Measurements from ENCODE around the gene KRT39. TPM values are rescaled to one million over a fixed set of nuclear protein-coding genes. Genes with fewer than 3 reads are reported as not detected.

KRT39 gene
- total RNA-seq, 1 experiment from 2014 or later = not detected

GRCh38 chr17:40963838-40964237 is 2.9 kb downstream of the KRT39 start:
- BruUV-seq (replicated peaks) = no TSS peak
- Mint-ChIP-seq H3K27ac (ENCODE audit: unreplicated experiment) (peak overlapping the region; percentile 14), H3K4me1 (ENCODE audit: low read depth, unreplicated experiment) (peaks cover 58% of the 10 kb centered on the region), H3K9me3 (ENCODE audit: low read depth, unreplicated experiment) (peaks cover 3% of the 10 kb centered on the region), H3K4me3 (ENCODE audit: low read depth, unreplicated experiment) (no peak overlapping the region), H3K36me3 (ENCODE audit: insufficient read depth, unreplicated experiment) (peaks cover 6% of the 10 kb centered on the region), H3K27me3 (ENCODE audit: unreplicated experiment) (no peaks in the 10 kb centered on the region)
- intact Hi-C loops (cut with micrococcal nuclease; ENCODE audit: unreplicated experiment) = no loop called here
- TF ChIP-seq CTCF (IDR thresholded peaks at IDR 0.05; ENCODE audit: unreplicated experiment) = peak; percentile 85
- no peak for DNase-seq
- CTCF ChIA-PET = interaction anchor here (1.8 kb wide), 1 partner anchor 11 kb away, joined by 5 read pairs; no protein-coding TSS in a partner anchor

GRCh38 chr17:40962059-40962561 is 4.6 kb downstream of the KRT39 start:
- no peak for TF ChIP-seq CTCF (IDR thresholded peaks at IDR 0.05; ENCODE audit: unreplicated experiment)
- Mint-ChIP-seq H3K27ac (ENCODE audit: unreplicated experiment) (peak overlapping the region; percentile 41), H3K4me3 (ENCODE audit: low read depth, unreplicated experiment) (no peak overlapping the region), H3K36me3 (ENCODE audit: insufficient read depth, unreplicated experiment) (peaks cover 17% of the 10 kb centered on the region), H3K27me3 (ENCODE audit: unreplicated experiment) (no peaks in the 10 kb centered on the region), H3K9me3 (ENCODE audit: low read depth, unreplicated experiment) (peaks cover 3% of the 10 kb centered on the region), H3K4me1 (ENCODE audit: low read depth, unreplicated experiment) (peaks cover 75% of the 10 kb centered on the region)
- DNase-seq = no peak
- intact Hi-C loops (cut with micrococcal nuclease; ENCODE audit: unreplicated experiment) = no loop called here
- CTCF ChIA-PET = interaction anchor here (0.7 to 1.6 kb wide), 10 partner anchors 10 to 179 kb away, joined by 3 to 8 read pairs (median 4); partner anchors contain the start of genes KRT23, KRTAP1-1, KRTAP3-1 and KRTAP4-6
- BruUV-seq (replicated peaks) = no TSS peak

GRCh38 chr17:40961591-40961990 is 5.2 kb downstream of the KRT39 start:
- TF ChIP-seq CTCF (IDR thresholded peaks at IDR 0.05; ENCODE audit: unreplicated experiment) = no peak
- H3K4me1 Mint-ChIP-seq (ENCODE audit: low read depth, unreplicated experiment) = peaks cover 77% of the 10 kb centered on the region
- H3K9me3 Mint-ChIP-seq (ENCODE audit: low read depth, unreplicated experiment) = peaks cover 3% of the 10 kb centered on the region
- H3K4me3 Mint-ChIP-seq (ENCODE audit: low read depth, unreplicated experiment) = no peak overlapping the region
- CTCF ChIA-PET = interaction anchor here (0.7 to 1.6 kb wide), 10 partner anchors 9 to 179 kb away, joined by 3 to 8 read pairs (median 4); partner anchors contain the start of genes KRT23, KRTAP1-1, KRTAP3-1 and KRTAP4-6
- peaks cover 22% of the 10 kb centered on the region for H3K36me3 Mint-ChIP-seq (ENCODE audit: insufficient read depth, unreplicated experiment)
- H3K27me3 Mint-ChIP-seq (ENCODE audit: unreplicated experiment) = no peaks in the 10 kb centered on the region
- no peak for DNase-seq
- H3K27ac Mint-ChIP-seq (ENCODE audit: unreplicated experiment) = peak overlapping the region; percentile 41
- intact Hi-C loops (cut with micrococcal nuclease; ENCODE audit: unreplicated experiment) = no loop called here
- BruUV-seq (replicated peaks) = no TSS peak

GRCh38 chr17:40960144-40960543 is 6.6 kb downstream of the KRT39 start:
- Mint-ChIP-seq H3K9me3 (ENCODE audit: low read depth, unreplicated experiment) (peaks cover 3% of the 10 kb centered on the region), H3K27me3 (ENCODE audit: unreplicated experiment) (no peaks in the 10 kb centered on the region), H3K4me3 (ENCODE audit: low read depth, unreplicated experiment) (no peak overlapping the region), H3K27ac (ENCODE audit: unreplicated experiment) (peak overlapping the region; percentile 27), H3K4me1 (ENCODE audit: low read depth, unreplicated experiment) (peaks cover 81% of the 10 kb centered on the region), H3K36me3 (ENCODE audit: insufficient read depth, unreplicated experiment) (peaks cover 37% of the 10 kb centered on the region)
- TF ChIP-seq CTCF (IDR thresholded peaks at IDR 0.05; ENCODE audit: unreplicated experiment) = no peak
- no TSS peak for BruUV-seq (replicated peaks)
- CTCF ChIA-PET = interaction anchor here (1.0 to 1.4 kb wide), 4 partner anchors 11 to 287 kb away, joined by 3 to 7 read pairs (median 3); no protein-coding TSS in a partner anchor
- intact Hi-C loops (cut with micrococcal nuclease; ENCODE audit: unreplicated experiment) = no loop called here
- DNase-seq = no peak
